Progenitor cell of endocrine pancreas (in vitro differentiated cells): ENCODE measurements around the gene SYT5. TPM values are rescaled to one million over a fixed set of nuclear protein-coding genes. Genes with fewer than 3 reads are reported as not detected.
"Not testable (repeated sequence)": the region's sequence is repeated elsewhere in the genome, so short reads cannot be mapped to it uniquely, and the experiment has no call there.

Source experiments
- DNase-seq: peaks from one replicate; pipeline ENCODE4 v3.0.0; 2021; ENCODE audit warnings: low spot score; ENCODE audit not compliant: unreplicated experiment
- H3K27ac Mint-ChIP-seq: 2 replicates; pipeline ENCODE4 v1.8.0; 2021; ENCODE audit warnings: mild to moderate bottlenecking, moderate library complexity, mixed read lengths
- H3K27me3 Mint-ChIP-seq: 2 replicates; pipeline ENCODE4 v1.8.0; 2021; ENCODE audit warnings: mixed read lengths
- H3K36me3 Mint-ChIP-seq: 2 replicates; pipeline ENCODE4 v1.8.0; 2022; ENCODE audit warnings: mixed read lengths; ENCODE audit not compliant: insufficient read depth
- H3K4me1 Mint-ChIP-seq: 2 replicates; pipeline ENCODE4 v1.8.0; 2021; ENCODE audit warnings: low read depth, mixed read lengths
- H3K4me3 Mint-ChIP-seq: 2 replicates; pipeline ENCODE4 v1.8.0; 2021; ENCODE audit warnings: low read depth, mild to moderate bottlenecking, moderate library complexity, mixed read lengths
- H3K9me3 Mint-ChIP-seq: 2 replicates; pipeline ENCODE4 v1.8.0; 2021; ENCODE audit warnings: low read depth, mixed read lengths
- CTCF ChIP-seq: fragments of 200-600 bp; sonication (generic); IDR thresholded peaks from one replicate; pipeline ENCODE4 v1.5.0; 2021; ENCODE audit warnings: antibody characterized with exemption, mild to moderate bottlenecking; ENCODE audit not compliant: unreplicated experiment
- total RNA-seq: library from RNA; stranded (reverse); gene quantifications from 2 replicates; pipeline ENCODE4 v1.2.1, GENCODE V29; 2021

SYT5 gene
- total RNA-seq, 1 donor from 2014 or later: 4.8 TPM

- peak overlapping the region; percentile 82 for H3K27ac Mint-ChIP-seq
- DNase-seq: no peak
- TF ChIP-seq CTCF: no peak
- H3K4me3 Mint-ChIP-seq: no peak overlapping the region
- H3K4me1 Mint-ChIP-seq: peaks cover 14% of the 10 kb centered on the region
- H3K36me3 Mint-ChIP-seq: peaks cover 5% of the 10 kb centered on the region
- H3K27me3 Mint-ChIP-seq: no peaks in the 10 kb centered on the region
- no peaks in the 10 kb centered on the region for H3K9me3 Mint-ChIP-seq
These were observed 47.3 kb upstream of the SYT5 start for GRCh38 chr19:55227241-55228014.

- Mint-ChIP-seq H3K4me1 (peaks cover 14% of the 10 kb centered on the region), H3K27ac (no peak overlapping the region), H3K36me3 (peaks cover 5% of the 10 kb centered on the region), H3K4me3 (no peak overlapping the region), H3K27me3 (no peaks in the 10 kb centered on the region), H3K9me3 (no peaks in the 10 kb centered on the region)
- no peak for TF ChIP-seq CTCF
- DNase-seq: no peak
These were observed 46.7 kb upstream of the SYT5 start for GRCh38 chr19:55226788-55227187.

GRCh38 chr19:55226273-55226672 is 46.2 kb upstream of the SYT5 start:
- Mint-ChIP-seq H3K4me1 (peaks cover 14% of the 10 kb centered on the region), H3K36me3 (peaks cover 7% of the 10 kb centered on the region), H3K4me3 (no peak overlapping the region), H3K27me3 (no peaks in the 10 kb centered on the region), H3K27ac (no peak overlapping the region), H3K9me3 (no peaks in the 10 kb centered on the region)
- no peak for TF ChIP-seq CTCF
- no peak for DNase-seq

- Mint-ChIP-seq H3K27me3 (no peaks in the 10 kb centered on the region), H3K36me3 (peaks cover 8% of the 10 kb centered on the region), H3K9me3 (peaks cover 1% of the 10 kb centered on the region), H3K27ac (peak overlapping the region; percentile 26), H3K4me1 (peaks cover 14% of the 10 kb centered on the region), H3K4me3 (no peak overlapping the region)
- no peak for TF ChIP-seq CTCF
- DNase-seq: no peak
These were observed 45.4 kb upstream of the SYT5 start for GRCh38 chr19:55225415-55225958.

- not testable (repeated sequence) for H3K27ac Mint-ChIP-seq, DNase-seq, H3K9me3 Mint-ChIP-seq, H3K4me3 Mint-ChIP-seq, H3K27me3 Mint-ChIP-seq
- Mint-ChIP-seq H3K36me3 (peaks cover 12% of the 10 kb centered on the region), H3K4me1 (peaks cover 14% of the 10 kb centered on the region)
These were observed 44.8 kb upstream of the SYT5 start for GRCh38 chr19:55224679-55225414.
